D721Med (cell line): ENCODE measurements around the gene FOXO4.
"Not testable (repeated sequence)": the region's sequence is repeated elsewhere in the genome, so short reads cannot be mapped to it uniquely, and the experiment has no call there.

Experiments used
- DNase-seq: peaks from one replicate; pipeline ENCODE4 v3.0.0; 2011; ENCODE audit warnings: low spot score; ENCODE audit not compliant: insufficient read length
- FAIRE-seq: peaks from 2 replicates; lab custom pipeline; 2011; peaks lifted over from hg19 to GRCh38; lab: Jason Lieb, UNC
- TF ChIP-seq, protein P1 (sequence below): IDR thresholded peaks from 2 replicates; pipeline ENCODE4 v1.5.1; 2012; ENCODE audit warnings: mild to moderate bottlenecking, control low read depth; ENCODE audit not compliant: insufficient read depth; ENCODE audit errors: missing control alignments

Gene FOXO4, protein sequence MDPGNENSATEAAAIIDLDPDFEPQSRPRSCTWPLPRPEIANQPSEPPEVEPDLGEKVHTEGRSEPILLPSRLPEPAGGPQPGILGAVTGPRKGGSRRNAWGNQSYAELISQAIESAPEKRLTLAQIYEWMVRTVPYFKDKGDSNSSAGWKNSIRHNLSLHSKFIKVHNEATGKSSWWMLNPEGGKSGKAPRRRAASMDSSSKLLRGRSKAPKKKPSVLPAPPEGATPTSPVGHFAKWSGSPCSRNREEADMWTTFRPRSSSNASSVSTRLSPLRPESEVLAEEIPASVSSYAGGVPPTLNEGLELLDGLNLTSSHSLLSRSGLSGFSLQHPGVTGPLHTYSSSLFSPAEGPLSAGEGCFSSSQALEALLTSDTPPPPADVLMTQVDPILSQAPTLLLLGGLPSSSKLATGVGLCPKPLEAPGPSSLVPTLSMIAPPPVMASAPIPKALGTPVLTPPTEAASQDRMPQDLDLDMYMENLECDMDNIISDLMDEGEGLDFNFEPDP

DNA sequence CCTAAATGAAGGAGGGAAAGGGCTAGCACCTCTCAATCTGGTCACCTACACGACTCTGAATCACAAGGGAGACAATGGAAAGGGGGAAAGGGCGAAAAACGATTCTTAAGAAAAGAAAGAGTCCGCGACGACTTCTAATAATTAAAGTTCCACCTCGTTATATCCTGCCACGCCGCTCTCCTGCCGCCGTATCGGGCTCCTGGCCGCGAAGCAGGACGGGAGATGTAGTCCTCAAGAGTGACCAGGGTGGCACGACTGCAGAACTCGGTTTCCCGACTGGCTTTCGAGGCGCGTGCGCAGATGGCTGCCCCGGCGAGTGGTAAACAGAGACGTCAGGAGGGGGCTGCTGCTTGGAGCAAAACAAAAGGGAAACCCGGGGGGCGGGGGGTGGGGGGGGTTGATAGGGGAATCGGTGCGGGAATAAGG is at the start of gene FOXO4:
Gene FOXO4 (plus strand): TSS at position 297 of the 426 bp plus-strand sequence. CDS start 678 bp downstream, outside the sequence.
- TF ChIP-seq, protein P1, sequence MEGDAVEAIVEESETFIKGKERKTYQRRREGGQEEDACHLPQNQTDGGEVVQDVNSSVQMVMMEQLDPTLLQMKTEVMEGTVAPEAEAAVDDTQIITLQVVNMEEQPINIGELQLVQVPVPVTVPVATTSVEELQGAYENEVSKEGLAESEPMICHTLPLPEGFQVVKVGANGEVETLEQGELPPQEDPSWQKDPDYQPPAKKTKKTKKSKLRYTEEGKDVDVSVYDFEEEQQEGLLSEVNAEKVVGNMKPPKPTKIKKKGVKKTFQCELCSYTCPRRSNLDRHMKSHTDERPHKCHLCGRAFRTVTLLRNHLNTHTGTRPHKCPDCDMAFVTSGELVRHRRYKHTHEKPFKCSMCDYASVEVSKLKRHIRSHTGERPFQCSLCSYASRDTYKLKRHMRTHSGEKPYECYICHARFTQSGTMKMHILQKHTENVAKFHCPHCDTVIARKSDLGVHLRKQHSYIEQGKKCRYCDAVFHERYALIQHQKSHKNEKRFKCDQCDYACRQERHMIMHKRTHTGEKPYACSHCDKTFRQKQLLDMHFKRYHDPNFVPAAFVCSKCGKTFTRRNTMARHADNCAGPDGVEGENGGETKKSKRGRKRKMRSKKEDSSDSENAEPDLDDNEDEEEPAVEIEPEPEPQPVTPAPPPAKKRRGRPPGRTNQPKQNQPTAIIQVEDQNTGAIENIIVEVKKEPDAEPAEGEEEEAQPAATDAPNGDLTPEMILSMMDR, result no peak
- FAIRE-seq (no peak), DNase-seq (peak; percentile 71)

DNA sequence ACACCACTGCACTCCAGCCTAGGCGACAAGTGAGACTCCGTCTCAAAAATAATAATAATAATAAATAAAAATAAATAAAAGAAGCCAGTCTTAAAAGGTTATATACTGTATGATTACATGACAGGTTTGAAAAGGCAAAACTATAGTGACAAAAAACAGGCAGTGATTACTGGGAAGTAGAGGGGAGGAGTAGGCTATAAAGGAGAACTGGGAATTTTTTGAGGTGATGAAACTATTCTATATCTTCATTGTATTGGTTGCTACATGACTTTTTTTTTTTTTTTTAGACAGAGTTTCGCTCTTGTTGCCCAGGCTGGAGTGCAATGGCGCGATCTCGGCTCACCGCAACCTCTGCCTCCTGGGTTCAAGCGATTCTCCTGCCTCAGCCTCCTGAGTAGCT is 47.8 kb upstream of the FOXO4 start:
- not testable (repeated sequence) for FAIRE-seq, DNase-seq

DNA sequence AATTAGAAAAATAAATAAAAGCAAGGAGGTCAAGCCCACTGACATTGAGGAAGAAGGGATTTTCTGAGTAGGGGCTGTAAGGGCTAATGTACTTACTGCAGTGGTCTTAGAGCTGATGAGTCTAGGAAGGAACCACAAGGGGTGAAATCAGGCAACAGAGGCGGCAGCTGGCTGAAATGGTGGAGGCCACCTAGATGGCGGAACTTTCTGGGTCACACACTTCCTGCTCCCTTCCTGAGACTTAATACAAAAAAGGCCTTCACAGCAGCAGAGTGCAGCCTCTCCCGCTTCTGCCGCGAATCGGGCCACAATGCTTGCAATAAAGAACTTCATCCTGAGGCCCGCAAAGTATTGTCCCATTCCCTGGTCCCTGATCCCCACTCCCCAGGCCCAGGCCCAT is 42.9 kb upstream of the FOXO4 start:
- DNase-seq (no peak), FAIRE-seq (no peak)
- TF ChIP-seq, protein P1, result no peak

DNA sequence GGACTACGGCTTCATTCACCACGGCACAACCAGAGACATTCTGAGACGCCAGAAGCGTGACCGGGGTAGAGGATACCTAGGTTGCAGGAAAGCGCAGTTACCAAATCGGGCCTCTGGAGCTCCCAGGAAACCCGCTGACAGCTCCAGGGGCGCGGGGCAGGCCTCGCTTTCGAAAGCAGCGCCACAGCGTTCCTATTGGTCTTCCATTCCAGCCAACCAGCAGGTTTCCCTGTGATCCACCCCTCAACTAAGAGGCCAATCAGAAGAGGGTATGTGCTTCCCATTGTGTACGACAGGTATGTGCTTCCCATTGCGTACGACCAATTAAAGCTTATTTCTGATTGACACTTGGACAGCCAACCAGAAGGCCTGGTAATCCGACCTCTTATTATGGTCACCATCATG is 42.4 kb upstream of the FOXO4 start:
- DNase-seq (no peak), FAIRE-seq (no peak)

DNA sequence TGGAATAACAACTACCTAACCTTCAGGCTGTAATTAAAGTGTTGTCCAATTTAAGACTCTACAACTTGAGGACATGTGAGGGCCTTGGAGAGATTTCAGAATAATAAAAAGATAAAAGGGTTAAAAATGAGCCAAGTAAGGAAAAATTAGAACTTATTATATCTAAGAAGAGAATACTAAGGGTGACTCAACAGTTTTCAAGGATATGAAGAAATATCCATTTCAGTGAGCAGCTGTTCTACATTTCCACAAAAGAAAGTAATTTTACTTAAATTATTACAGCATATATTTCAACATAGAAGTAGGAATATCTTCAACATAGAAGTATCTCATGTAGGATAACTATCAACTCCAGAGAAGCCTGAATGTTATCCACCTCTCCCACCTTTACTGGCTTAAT is 38.8 kb upstream of the FOXO4 start:
- DNase-seq (no peak), FAIRE-seq (no peak)
- TF ChIP-seq, protein P1, result no peak

More for the DNA sequence above, 42.4 kb upstream of the FOXO4 start:
- TF ChIP-seq, protein P1, result no peak

DNA sequence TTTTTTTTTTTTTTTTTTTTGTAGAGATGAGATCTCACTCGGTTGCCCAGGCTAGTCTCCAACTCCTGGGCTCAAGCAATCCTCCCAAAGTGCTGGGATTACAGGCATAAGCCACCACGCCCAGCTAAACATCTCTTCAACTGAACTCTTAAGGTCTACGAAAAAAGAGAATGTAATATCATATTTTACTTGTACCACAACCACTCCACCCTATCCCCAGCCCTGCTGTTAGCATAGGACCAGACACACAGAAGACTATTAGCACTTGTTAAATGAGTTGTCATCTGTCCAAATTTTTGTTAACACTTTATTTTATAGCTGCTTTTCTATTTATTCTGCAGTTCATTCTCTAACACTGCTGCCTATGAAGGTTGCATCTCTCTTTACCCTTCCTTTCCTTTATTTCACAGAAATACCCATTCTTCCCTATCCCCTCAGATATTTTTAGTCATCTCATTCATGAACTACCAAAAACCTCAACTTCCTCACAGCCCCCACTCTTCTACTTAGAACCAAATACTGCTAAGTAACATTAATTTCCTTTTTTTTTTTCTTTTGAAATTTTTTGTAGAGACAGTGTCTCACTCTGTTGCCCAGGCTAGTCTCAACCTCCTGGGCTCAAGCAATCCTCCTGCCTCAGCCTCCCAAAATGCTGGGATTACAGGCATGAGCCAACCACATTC is 37.7 kb upstream of the FOXO4 start:
- FAIRE-seq, result no peak
- TF ChIP-seq, protein P1, result no peak
- DNase-seq, result no peak

DNA sequence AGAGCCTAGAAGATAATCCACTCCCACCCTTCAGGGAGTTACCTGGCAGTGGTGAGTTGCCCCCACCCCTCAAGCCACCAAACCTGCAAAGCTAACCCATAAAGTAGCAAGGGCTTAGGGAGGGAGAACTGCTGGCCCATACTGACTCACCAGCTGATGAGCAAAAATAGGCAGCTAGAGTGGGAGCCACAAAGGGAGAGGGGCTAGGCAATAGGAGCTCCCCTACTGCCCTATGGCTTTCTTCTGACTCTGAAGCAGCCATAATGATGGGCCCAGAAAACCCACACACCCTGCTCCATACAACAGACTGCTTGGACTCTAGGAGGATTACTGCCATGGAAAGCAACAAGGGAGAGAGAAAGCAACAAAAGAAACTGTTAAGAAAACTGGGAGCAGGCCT is 35.5 kb upstream of the FOXO4 start:
- TF ChIP-seq, protein P1, result no peak
- DNase-seq (no peak), FAIRE-seq (no peak)
